Inflammatory macrophage (primary cell): Measurements from ENCODE around the gene CEBPG.

Experiments used
- DNase-seq, 2 donors: peaks; one replicate each; pipeline ENCODE4 v3.0.0-alpha.2; 2020 to 2022
- total RNA-seq, 18 experiments: gene quantifications; one replicate each; lab custom pipeline; 2026; ENCODE audit warnings: mixed read lengths in 6 of 18, inconsistent platforms in 2 of 18; lab: John Stamatoyannopoulos, UW

CEBPG gene
- 19.3 to 77.7 (median 52.0) reads per million in 18 experiments for total RNA-seq

DNA sequence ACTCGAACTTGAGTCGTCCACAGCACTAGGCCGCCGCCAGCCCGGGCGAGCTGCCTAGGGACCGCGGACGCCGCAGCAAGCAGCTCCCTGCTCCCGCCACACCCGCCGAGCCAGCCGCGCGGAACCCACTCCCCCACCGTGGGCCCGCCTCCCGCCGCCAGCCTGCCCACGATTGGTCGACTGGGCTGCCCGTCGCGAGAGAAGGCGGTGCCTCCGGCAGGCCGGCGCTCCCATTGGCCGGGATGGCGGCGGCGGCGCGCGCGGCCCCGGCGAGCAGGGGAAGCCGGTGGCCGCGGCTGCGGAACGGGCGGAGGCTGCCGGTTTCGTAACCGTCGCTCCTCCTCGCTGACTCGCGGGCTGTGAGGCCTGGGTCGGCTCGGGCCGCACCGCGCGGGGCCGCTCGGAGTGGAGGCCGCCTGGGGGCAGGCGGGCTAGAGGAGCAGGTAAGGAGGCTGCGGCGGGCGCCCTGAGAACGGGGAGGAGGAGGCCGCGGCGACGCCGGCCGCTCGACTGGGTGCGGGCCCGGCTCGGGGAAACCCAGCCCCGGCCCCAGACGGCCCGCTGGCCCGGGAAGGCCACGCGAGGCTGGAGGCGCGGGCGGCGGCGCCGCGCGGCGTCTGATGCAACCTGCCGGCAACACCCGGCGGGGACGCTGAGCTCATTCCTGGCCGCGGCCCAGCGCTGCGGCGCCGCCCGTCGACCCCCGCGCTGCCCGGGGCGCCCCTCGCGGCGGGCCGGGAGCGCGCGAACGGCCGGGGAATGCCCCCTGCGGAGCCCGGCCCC is at the start of gene CEBPG:
Gene CEBPG, plus strand, starts transcription at position 257 of the 783 bp plus-strand sequence. CDS start 5,531 bp downstream, outside the sequence.
- DNase-seq: peak; percentile 95 to 96

DNA sequence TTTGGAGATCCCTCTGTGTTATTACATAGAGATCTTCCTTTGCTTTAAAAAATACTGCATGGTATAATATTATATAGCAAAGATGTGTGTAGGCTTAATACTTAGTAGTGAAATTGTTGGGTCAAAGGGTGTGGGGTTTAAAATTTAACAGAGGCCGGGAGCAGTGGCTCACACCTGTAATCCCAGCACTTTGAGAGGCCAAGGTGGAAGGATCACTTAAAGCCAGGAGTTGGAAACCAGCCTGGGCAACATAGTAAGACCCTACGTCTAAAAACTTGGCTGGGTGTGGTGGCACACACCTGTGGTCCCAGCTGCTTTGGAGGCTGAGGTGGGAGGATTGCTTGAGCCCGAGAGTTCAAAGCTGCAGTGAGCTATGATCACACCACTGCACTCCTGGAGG is 48.9 kb upstream of the CEBPG start:
- DNase-seq: no peak

DNA sequence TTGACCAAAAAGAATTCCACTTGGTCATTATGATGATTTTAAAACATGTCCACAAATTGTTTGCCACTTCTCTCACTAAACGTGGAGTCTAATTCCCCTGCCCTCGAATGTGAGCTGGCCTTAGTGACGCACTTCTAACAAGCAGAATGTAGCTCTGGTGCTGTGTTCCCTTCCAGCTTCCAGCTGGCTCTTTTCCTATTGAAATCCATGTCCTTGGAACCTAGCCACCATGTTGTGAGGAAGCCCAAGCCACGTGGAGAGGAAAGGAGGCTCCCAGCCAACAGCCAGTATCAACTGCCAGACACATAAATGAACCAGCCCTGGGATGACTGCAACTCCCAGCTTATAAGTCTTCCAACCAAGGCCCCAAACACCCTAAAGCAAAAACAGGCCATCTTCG is 47.6 kb upstream of the CEBPG start:
- no peak for DNase-seq

DNA sequence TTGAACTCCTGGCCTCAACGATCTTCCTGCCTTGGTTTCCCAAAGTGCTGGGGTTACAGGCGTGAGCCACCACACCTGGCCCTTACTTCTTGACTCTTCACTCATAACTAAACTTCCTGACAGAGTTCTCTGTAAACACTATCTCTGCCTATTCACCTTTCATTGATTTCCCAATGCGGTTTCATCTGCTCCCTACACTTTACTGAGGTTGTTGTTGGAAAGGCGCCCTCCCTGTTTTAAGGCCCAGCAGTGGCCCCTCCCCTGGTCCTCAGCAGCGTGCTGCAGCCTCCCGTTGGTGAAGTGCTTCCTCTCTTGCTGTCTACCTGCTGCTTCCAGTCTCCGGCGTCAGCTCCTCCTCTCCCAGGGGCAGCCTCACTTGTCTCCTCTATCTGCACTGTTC is 44.4 kb upstream of the CEBPG start:
- no peak for DNase-seq

DNA sequence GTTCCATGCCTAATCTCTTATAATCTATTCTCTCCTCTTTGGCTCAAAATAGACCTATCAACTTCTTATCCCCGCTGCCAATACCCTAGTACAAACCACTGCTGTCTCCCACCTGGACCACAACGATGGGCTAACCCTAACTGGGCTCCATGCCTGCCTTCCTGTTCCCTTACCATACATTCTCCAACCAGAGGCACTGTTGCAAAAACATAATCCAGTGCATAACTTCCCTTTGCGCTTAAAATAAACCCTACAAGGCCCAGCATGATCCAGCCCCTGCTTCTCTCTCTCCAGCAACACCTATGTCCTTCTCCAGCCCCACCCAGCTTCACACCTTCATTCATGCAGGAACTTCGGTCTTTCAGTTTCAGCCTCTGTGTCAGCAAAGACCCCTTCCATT is 43.8 kb upstream of the CEBPG start:
- DNase-seq: peak; percentile 58 to 68

DNA sequence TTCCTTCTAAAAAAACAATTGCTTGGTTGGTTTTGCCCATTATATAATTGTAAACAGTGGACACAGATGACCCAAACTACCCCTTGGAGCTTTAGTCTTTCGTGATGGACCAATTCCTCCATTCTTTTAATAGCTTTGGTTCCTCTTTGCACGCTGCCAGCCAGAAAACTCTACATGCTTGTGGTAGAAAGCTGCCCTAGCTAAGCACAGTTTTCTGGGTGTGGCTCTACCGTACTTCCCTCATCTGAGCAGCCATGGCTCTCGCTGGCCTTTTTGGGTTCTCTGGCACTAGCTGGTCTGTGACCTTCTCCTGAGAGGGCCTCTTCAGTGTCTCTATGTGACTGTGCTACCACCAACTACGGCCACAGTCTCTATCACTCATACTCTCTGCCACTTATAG is 41.3 kb upstream of the CEBPG start:
- DNase-seq: peak; percentile 92 to 93

DNA sequence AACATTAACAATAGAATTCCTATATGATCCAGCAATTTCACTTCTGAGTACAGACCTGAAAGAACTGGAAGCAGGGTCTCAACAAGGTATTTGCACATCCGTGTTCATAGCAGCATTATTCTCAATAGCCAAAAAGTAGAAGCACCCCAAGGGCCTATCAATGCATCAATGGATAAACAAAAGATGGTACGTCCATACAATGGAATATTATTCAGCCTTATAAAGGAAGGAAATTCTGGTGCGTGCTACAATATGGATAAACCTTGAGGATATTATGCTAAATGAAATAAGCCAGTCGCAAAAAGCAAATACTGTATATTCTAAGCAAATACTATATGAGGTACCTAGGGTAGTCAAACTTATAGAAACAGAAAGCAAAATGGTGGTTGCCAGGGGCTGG is 40.4 kb upstream of the CEBPG start:
- DNase-seq: no peak

DNA sequence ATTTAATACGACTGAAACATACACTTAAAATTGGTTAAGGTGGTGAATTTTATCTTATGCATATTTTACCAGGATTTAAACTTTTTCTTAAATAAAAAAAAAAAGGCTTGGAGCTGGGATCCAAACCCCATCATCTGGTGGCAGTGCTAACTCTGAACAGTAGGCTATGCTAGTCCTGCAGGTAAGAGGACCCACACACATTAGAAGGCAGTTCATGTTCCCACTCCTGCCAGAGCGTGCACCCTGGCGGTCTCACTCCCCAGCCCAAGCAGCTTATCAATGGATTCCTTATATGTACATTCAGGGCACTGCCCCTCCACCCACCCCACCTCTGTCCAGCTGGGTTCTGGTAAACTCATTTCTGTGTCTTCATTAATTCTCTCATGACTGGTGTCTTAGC is 39.9 kb upstream of the CEBPG start:
- DNase-seq: no peak

DNA sequence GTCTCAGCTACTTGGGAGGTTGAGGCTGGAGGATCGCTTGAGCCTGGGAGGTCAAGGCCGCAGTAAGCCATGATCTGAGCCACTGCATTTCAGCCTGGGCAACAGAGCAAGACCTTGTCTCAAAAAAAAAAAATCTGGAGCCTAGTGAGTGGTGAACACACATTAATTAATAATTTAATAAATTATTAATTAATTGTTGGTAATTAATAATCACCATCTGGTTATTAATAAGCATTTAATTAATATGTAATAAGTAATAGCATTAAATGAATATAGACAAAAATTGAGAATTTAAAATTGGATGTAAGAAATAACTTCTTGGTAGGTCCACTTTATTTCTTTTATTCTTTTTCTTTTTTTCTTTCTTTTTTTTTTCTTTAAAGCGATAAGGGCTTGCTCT is 39.2 kb upstream of the CEBPG start:
- no peak for DNase-seq

DNA sequence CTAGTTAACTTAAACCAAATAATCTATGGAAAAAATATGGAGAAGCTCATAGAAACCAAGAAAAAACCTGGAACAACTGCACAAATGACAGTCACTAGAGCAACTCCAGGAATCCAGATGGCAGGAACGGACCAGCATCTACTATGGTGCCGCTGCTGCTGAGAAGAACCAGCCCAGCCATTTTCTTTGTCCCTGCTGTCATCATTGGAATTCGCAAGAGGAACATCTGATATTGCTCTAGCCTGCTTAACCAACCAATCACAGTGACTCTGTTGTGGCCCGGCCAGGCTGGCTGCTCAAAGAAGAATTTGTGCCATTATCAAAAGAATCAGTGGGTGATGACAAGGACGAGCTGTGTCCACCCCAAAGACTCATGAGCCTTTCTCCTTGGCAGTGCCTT is 38.1 kb upstream of the CEBPG start:
- DNase-seq: no peak

DNA sequence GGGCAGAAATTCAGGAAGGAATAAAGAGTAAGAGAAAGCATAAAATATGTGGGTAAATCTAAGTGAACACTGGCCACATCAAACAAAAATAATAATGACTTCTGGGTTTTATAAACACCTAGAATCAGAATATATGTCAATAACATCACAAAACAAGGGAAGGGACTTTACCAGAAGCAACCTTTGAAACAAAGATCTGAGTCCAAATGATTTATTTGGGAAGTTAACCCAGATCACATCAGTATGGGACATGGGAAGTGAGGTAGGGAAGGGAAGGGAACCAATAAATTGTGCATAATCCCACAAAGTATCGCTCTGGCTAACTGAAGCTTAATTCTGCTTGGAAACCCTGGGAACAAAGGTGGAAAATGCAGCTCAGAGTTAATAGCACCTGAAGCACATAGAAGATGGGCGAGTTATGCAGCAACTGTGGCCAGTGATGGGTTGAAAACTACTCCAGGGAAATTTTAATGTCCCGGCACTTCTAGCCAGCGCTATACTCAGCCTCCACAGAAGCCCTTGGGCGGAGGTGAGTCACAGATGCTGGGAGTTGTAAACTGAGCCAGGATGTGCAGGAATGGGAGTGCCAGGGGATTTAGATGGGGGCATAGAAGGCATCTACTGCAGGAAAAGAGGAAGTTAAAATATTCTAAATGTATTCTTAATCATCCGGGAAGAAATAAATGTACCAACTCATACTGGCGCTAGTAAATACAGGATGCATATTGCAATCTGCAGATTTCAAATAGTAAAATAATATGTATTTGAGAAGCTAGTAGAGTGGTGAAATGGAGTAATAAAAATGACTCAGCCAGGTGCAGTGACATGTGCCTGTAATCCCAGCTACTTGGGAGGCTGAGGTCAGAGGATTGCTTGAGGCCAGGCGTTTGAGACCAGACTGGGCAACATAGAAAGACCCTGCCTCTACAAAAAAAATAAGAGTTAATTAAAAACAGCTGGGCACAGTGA is 34.2 kb upstream of the CEBPG start:
- peak in 1 of 2 donors; percentile 58 for DNase-seq

DNA sequence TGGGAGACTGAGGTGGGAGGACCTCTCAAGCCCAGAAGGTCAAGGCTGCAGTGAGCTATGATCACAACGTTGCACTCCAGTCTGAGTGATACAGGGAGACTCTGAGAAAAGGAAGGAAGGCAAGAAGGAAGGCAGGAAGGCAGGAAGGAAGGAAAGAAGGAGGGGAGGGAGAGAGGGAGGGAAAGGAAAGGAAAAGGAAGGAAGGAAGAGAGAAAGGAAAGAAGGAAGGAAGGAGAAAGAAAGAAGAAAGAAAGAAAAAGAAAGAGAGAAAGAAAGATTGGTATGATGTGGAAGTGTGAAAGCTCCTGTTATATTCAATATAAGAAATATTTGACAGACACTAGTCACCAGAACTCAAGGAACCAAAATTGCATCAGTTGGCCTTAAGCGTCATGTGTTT is 32.5 kb upstream of the CEBPG start:
- peak in 1 of 2 donors; percentile 30 for DNase-seq

DNA sequence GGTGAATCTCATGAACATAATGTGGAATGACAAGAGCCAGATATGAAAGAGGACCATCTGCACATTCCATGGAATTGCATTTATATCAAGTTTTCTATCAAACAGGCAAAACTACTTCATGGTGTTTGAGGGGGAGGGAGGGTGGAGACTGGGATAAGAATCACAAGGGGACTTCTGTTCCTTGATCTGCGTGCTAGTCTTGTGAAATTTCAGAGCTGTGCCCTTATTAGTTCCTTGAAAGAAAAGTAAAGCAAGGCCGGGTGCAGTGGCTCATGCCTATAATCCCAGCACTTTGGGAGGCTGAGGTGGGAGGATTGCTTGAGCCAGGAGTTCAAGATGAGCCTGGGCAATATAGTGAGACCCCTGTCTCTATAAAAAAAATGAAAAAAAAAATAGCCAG is 30.2 kb upstream of the CEBPG start:
- DNase-seq: peak; percentile 50 to 69

DNA sequence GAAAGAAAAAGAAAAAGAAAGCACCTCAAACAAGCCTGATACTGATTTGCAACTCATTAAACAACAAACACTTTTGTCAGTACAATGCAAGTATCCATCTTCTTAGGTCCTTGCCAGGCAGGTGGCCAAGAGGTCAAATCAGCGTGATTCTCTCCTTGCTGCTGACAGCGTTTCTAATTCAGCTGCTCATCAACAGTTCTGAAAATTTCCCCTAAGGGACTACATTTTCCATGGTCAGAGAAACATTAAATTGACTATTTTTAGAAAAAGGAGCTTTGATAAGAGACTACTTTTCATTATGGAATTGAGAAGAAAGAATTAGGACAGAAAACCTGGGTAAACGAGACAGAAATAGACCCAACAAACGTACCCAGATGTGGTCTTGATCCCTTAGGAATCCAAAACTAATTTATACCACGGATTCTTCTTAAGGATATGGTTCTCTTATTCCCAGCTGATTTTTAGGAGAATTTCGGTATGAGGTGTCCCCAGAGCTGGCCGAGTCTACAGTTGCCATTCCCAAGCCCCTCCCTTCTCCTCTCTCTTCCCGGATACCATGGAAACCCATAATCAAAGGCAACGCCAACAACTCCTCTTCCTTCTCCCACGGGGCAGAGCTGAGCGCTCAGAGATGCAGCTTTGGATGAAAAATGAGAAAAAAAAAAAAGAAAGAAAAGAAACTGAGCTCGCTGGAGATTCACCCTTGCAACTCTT is 29.5 kb upstream of the CEBPG start:
- no peak for DNase-seq

DNA sequence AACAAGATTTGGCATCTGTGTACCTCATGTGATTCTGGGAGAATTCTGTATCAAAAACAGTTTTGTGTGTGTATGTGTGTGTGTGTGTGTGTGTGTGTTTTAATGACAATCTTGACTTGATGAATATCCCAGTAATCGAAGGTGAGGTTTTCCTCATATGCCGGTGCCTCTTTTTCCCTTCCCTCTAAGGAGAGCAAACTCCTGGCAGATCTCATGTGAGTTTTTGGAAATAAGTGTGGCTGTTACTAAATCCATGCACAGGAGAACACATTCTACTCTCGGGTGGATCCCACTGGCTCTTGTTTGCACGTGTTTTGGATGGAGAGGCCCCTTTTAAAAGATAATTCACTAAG is 29.0 kb upstream of the CEBPG start:
- no peak for DNase-seq

DNA sequence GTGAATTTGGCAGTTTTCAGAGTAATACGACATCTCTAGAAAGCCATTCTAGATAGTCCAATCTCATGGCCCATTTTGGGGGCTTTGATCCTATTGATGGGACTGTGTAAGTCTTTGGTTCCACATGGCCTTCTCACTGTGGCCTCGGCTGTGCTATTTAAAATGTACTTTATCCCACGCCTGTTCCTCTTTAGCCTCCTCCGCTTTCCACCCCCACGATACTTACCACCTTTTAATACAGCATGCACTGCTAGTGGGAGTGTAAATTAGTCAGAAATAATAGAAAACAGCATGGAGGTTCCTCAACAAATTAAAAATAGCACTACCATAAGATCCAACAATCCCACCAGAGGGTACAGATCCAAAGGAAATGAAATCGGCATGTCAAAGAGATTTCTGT is 28.3 kb upstream of the CEBPG start:
- peak; percentile 27 to 73 for DNase-seq

DNA sequence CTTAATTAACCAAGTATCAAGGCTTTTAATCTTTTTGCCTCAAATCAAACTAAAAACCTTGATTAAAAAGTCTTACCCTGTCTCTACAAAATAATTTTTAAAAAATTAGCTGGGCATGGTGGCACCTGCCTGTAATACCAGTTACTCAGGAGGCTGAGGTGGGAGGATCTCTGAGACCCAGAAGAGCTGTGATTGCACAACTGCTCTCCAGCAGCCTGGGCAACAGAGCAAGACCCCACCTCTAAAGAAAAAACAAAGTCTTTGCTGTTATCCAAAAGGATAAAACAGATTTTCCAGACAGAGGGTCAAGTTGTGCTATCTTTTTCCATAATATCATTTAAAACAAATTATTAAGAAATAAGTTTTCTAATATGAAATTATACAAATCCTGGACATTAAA is 26.8 kb upstream of the CEBPG start:
- DNase-seq: no peak

DNA sequence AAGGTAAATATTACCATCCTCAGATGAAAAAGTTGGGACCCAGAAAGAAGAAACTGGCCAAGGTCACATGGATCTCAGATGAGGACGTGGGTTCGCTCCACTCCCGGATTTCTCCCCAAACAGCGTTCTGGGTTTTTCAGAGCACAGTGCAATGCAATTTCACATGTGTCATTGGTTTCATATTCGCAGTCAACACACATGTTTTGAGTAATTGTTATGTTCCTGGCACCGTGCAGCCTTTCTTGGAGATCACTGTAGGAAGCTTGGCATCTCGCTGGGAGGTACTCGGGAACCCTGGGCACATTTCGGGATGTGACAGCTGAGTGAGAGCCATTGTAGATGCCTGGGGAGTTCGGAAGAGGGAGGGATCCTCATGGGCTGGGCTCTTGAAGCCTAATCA is 26.2 kb upstream of the CEBPG start:
- DNase-seq: no peak

DNA sequence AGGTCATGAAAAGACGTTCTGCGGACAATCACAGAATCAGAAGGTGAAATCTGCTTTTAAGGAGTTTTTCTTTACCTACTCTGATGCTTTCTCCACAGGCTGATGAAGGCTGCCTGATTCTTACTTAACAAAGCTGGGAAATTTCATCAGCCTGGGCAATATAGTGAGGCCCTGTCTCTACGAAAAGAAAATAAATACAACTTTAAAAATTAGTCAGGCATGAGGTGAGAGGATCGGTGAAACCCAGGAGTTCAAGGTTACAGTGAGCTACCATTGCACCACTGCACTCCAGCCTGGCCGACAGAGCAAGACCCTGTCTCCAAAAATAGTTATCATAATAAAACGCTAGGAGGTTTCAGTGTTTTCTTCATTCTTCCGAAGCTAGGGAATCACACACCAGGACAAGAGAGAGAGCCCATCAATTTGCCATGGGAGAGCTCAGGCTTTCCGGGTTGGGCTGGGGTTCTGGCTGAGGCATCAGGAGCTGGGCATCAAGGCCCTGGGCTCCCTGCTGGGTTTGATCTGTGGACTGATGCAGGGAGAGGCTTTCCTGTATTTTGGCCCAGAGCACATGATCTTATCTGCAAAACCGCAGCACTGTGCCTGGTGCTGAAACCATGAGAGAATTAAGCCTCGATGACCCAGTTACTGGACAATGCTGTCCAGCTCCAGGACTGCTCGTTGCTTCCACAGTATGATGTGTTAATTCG is 25.1 kb upstream of the CEBPG start:
- DNase-seq: no peak

DNA sequence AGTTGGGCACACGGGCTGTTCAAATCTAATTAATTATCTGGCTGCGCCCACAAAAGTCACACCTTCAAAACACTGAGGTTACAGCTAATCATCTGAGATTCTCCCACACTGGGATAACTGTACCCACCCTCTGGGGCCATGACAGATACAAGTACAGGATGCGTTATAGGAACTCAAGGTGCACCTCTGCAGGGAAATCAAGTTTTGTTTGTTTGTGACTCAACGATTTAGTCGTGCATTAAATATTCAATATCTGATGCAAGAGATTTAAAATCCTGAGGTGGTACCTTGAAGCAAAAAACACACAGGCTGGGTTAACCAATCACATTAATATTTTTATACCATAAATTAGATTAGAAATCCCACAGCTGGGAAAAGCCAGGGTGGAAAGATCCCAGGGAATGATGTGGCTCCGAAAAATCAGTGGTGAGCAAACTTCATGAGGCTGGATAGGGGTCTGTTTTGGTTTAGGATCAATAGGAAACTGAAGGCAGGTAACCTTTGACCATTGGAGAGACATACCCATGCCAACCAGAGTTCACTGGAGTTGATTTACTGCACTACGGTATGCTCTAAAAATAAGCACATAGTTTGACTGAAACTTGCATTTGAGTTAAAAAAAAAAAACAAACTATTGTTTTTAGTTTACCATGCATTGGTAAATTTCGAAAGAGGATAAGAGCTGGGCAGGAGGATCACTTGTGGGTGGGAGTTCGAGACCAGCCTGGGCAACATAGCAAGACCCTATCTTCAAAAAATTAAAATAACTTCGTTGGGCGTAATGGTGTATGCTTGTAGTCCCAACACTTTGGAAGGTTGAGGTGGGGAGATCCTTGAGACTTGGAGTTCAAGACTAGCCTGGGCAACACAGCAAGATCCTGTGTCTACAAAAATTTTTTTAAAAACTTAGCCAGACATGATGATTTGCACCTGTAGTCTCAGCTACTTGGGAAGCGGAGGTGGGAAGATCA is 23.9 kb upstream of the CEBPG start:
- no peak for DNase-seq
